ENCODE results near the gene RTTN.
"Not testable (repeated sequence)": the region's sequence is repeated elsewhere in the genome, so short reads cannot be mapped to it uniquely, and the experiment has no call there.

Gene RTTN

GRCh38 chr18:69985239-69985638 lies 220.2 kb downstream of the RTTN start:
- no peak for TF ChIP-seq CTCF (IDR thresholded peaks at IDR 0.05; ENCODE audit: extremely low read depth, missing control alignments)
- DNase-seq (ENCODE audit: low spot score) = no peak

GRCh38 chr18:69982417-69982816 lies 223.1 kb downstream of the RTTN start:
- DNase-seq (ENCODE audit: low spot score) = no peak
- TF ChIP-seq CTCF (IDR thresholded peaks at IDR 0.05; ENCODE audit: extremely low read depth, missing control alignments) = no peak

GRCh38 chr18:69981948-69982347 lies 223.5 kb downstream of the RTTN start:
- TF ChIP-seq CTCF (IDR thresholded peaks at IDR 0.05; ENCODE audit: extremely low read depth, missing control alignments) = no peak

GRCh38 chr18:69980982-69981804 lies 224.3 kb downstream of the RTTN start:
- no peak for DNase-seq (ENCODE audit: low spot score)
- TF ChIP-seq CTCF (IDR thresholded peaks at IDR 0.05; ENCODE audit: extremely low read depth, missing control alignments) = no peak

More at GRCh38 chr18:69981948-69982347, 223.5 kb downstream of the RTTN start:
- DNase-seq (ENCODE audit: low spot score) = no peak

GRCh38 chr18:69980509-69980908 lies 225.0 kb downstream of the RTTN start:
- TF ChIP-seq CTCF (IDR thresholded peaks at IDR 0.05; ENCODE audit: extremely low read depth, missing control alignments) = no peak
- no peak for DNase-seq (ENCODE audit: low spot score)

GRCh38 chr18:69978732-69979715 lies 226.5 kb downstream of the RTTN start:
- no peak for DNase-seq (ENCODE audit: low spot score)
- TF ChIP-seq CTCF (IDR thresholded peaks at IDR 0.05; ENCODE audit: extremely low read depth, missing control alignments) = no peak

- not testable (repeated sequence) for DNase-seq (ENCODE audit: low spot score)
These were observed 230.2 kb downstream of the RTTN start for GRCh38 chr18:69975294-69975693.

All from GM20000 (cell line).